HEK293 (cell line): ENCODE results near the gene DISC1.

ENCODE experiments used
- CTCF ChIA-PET: fragments of 350-600 bp; formaldehyde crosslinking; extraction: SDS; loops from one replicate; lab custom pipeline; 2021; ENCODE audit warnings: antibody characterized with exemption; lab: Yijun Ruan, JAX
- POLR2A ChIA-PET: fragments of 300-600 bp; formaldehyde crosslinking; extraction: SDS; loops from one replicate; lab custom pipeline; 2020; ENCODE audit warnings: antibody characterized with exemption, inconsistent platforms; lab: Yijun Ruan, JAX
- H3K27ac ChIP-seq: fragments of 200-500 bp; sonication (Bioruptor generic); 2 replicates; pipeline ENCODE4 v1.5.1; 2014; ENCODE audit warnings: low read depth, low read length, control low read depth, inconsistent platforms; ENCODE audit errors: extremely low read depth
- H3K36me3 ChIP-seq, 2 experiments: fragments of 200-500 bp in 1 of 2; sonication (Bioruptor generic) in 1 of 2; 1 replicate in 1 of 2; 2 replicates in 1 of 2; pipeline ENCODE4 v1.5.1; 2014 to 2017; ENCODE audit warnings: inconsistent platforms in 2 of 2, low read length in 2 of 2; ENCODE audit not compliant: control insufficient read depth in 2 of 2, insufficient read depth in 1 of 2
- H3K4me1 ChIP-seq: fragments of 200-500 bp; sonication (Bioruptor generic); 2 replicates; pipeline ENCODE4 v1.5.1; 2014; ENCODE audit warnings: mild to moderate bottlenecking, low read length, inconsistent platforms; ENCODE audit not compliant: control insufficient read depth, insufficient read depth
- H3K4me3 ChIP-seq: 2 replicates; pipeline ENCODE4 v1.5.1; 2011; ENCODE audit warnings: low read depth, mild to moderate bottlenecking, control low read depth, low read length, moderate library complexity
- H3K9me3 ChIP-seq: fragments of 200-500 bp; sonication (Bioruptor generic); 2 replicates; pipeline ENCODE4 v1.5.1; 2014; ENCODE audit warnings: low read depth, low read length, inconsistent platforms; ENCODE audit not compliant: control insufficient read depth, insufficient read depth
- GLIS2 ChIP-seq: fragments of 450-650 bp; formaldehyde crosslinking; IDR thresholded peaks from 2 replicates; pipeline ENCODE4 v1.5.1; 2016; ENCODE audit warnings: missing biosample characterization, missing genetic modification characterization
- HOXC10 ChIP-seq: sonication (generic); formaldehyde crosslinking; IDR thresholded peaks from 2 replicates; pipeline ENCODE4 v1.8.1; 2023; ENCODE audit warnings: mild to moderate bottlenecking, missing genetic modification reagents
- SP3 ChIP-seq: fragments of 450-650 bp; formaldehyde crosslinking; IDR thresholded peaks from 2 replicates; pipeline ENCODE4 v1.5.1; 2016; ENCODE audit warnings: missing biosample characterization, missing genetic modification characterization
- TCF7L2 ChIP-seq: IDR thresholded peaks from 2 replicates; pipeline ENCODE4 v1.6.1; 2011; ENCODE audit warnings: low read depth, mild to moderate bottlenecking, inconsistent platforms, low read length, moderate library complexity, borderline replicate concordance
- ZFP69B ChIP-seq: fragments of 450-650 bp; formaldehyde crosslinking; IDR thresholded peaks from 2 replicates; pipeline ENCODE4 v1.5.1; 2016; ENCODE audit warnings: missing biosample characterization, missing genetic modification characterization
- ZNF138 ChIP-seq: fragments of 450-650 bp; formaldehyde crosslinking; IDR thresholded peaks from 2 replicates; pipeline ENCODE4 v1.5.1; 2016; ENCODE audit warnings: missing biosample characterization, missing genetic modification characterization, borderline replicate concordance
- ZNF16 ChIP-seq: fragments of 450-650 bp; formaldehyde crosslinking; IDR thresholded peaks from 2 replicates; pipeline ENCODE4 v1.5.1; 2016; ENCODE audit warnings: low read depth, missing biosample characterization, missing genetic modification characterization
- ZNF302 ChIP-seq: fragments of 450-650 bp; formaldehyde crosslinking; IDR thresholded peaks from 2 replicates; pipeline ENCODE4 v1.5.1; 2016; ENCODE audit warnings: missing biosample characterization, missing genetic modification characterization, low read depth
- ZNF335 ChIP-seq: fragments of 450-650 bp; formaldehyde crosslinking; conservative IDR thresholded peaks from 2 replicates; pipeline ENCODE4 v1.5.1; 2016; ENCODE audit warnings: missing biosample characterization, missing genetic modification characterization
- ZNF37A ChIP-seq: fragments of 450-650 bp; IDR thresholded peaks from 2 replicates; pipeline ENCODE4 v1.5.1; 2018; ENCODE audit warnings: missing biosample characterization, missing genetic modification characterization
- ZNF510 ChIP-seq: fragments of 450-650 bp; formaldehyde crosslinking; IDR thresholded peaks from 2 replicates; pipeline ENCODE4 v1.5.1; 2018; ENCODE audit warnings: mild to moderate bottlenecking, missing genetic modification characterization, missing biosample characterization; ENCODE audit not compliant: insufficient replicate concordance
- ZNF654 ChIP-seq: fragments of 450-650 bp; formaldehyde crosslinking; IDR thresholded peaks from 2 replicates; pipeline ENCODE4 v1.5.1; 2016; ENCODE audit warnings: low read depth, missing biosample characterization, missing genetic modification characterization
- ZNF707 ChIP-seq: fragments of 450-650 bp; formaldehyde crosslinking; IDR thresholded peaks from 2 replicates; pipeline ENCODE4 v1.5.1; 2016; ENCODE audit warnings: missing biosample characterization, missing genetic modification characterization
- ZNF791 ChIP-seq: fragments of 450-650 bp; formaldehyde crosslinking; IDR thresholded peaks from 2 replicates; pipeline ENCODE4 v1.5.1; 2016; ENCODE audit warnings: missing biosample characterization, missing genetic modification characterization
- TF ChIP-seq, protein P1 (sequence below): fragments of 450-650 bp; formaldehyde crosslinking; IDR thresholded peaks from 2 replicates; pipeline ENCODE4 v1.5.1; 2016; ENCODE audit warnings: missing biosample characterization, missing genetic modification characterization
- TF ChIP-seq, protein P2 (sequence below): fragments of 450-650 bp; formaldehyde crosslinking; IDR thresholded peaks from 2 replicates; pipeline ENCODE4 v1.5.1; 2017; ENCODE audit warnings: missing biosample characterization, missing genetic modification characterization
- TF ChIP-seq, protein P3 (sequence below): fragments of 450-650 bp; IDR thresholded peaks from 2 replicates; pipeline ENCODE4 v1.5.1; 2018; ENCODE audit warnings: missing biosample characterization, missing genetic modification characterization
- TF ChIP-seq, protein P4 (sequence below): fragments of 450-650 bp; formaldehyde crosslinking; IDR thresholded peaks from 2 replicates; pipeline ENCODE4 v1.5.1; 2017; ENCODE audit warnings: missing biosample characterization, missing genetic modification characterization
- TF ChIP-seq, protein P5 (sequence below): fragments of 450-650 bp; formaldehyde crosslinking; IDR thresholded peaks from 2 replicates; pipeline ENCODE4 v1.5.1; 2016; ENCODE audit warnings: missing biosample characterization, missing genetic modification characterization
- TF ChIP-seq, protein P6 (sequence below): fragments of 450-650 bp; formaldehyde crosslinking; IDR thresholded peaks from 2 replicates; pipeline ENCODE4 v1.5.1; 2017; ENCODE audit warnings: missing biosample characterization, missing genetic modification characterization
- TF ChIP-seq, protein P7 (sequence below): IDR thresholded peaks from 2 replicates; pipeline ENCODE4 v1.6.1; 2011; ENCODE audit warnings: mild to moderate bottlenecking, low read depth, low read length, borderline replicate concordance

Gene DISC1

DNA sequence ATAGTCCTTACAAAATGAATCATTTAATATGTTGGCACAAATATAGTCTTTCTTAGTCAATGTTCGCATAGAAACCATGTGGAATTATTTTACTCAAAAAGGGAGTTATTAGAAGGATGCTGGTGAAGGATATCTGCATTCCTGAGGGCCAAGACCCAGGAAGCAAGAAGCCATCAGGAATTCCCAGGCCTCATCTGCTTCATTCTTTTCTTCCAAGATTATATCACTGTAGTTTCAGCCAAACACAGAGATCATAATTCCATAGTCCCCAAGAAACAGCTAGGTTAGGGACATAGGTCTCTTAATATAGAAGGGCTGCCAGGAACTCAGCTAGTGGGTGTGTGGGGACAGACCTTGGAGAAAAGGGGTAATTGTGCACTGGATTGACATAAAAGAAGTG, 28.6 kb upstream of the DISC1 start:
- Histone ChIP-seq H3K27ac (no peak overlapping the region), H3K4me3 (no peak overlapping the region), H3K4me1 (peaks cover 28% of the 10 kb centered on the region; the same call in 1 of the 2 replicates), H3K36me3 (no peaks in the 10 kb centered on the region), H3K9me3 (no peaks in the 10 kb centered on the region)
- ChIA-PET POLR2A (interaction anchor here (1.2 kb wide), 1 partner anchor 260 kb away, joined by 3 read pairs; the partner anchor contains the start of genes EXOC8 and SPRTN), CTCF (interaction anchor here (0.5 to 6.1 kb wide), 3 partner anchors 7 to 387 kb away, joined by 3 to 50 read pairs (median 3); no protein-coding TSS in a partner anchor)
- no peak for TF ChIP-seq ZNF16 (tag by site-specific recombination)
- TF ChIP-seq, protein P1, sequence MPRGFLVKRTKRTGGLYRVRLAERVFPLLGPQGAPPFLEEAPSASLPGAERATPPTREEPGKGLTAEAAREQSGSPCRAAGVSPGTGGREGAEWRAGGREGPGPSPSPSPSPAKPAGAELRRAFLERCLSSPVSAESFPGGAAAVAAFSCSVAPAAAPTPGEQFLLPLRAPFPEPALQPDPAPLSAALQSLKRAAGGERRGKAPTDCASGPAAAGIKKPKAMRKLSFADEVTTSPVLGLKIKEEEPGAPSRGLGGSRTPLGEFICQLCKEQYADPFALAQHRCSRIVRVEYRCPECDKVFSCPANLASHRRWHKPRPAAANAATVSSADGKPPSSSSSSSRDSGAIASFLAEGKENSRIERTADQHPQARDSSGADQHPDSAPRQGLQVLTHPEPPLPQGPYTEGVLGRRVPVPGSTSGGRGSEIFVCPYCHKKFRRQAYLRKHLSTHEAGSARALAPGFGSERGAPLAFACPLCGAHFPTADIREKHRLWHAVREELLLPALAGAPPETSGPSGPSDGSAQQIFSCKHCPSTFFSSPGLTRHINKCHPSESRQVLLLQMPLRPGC: no peak
- TF ChIP-seq, protein P2, sequence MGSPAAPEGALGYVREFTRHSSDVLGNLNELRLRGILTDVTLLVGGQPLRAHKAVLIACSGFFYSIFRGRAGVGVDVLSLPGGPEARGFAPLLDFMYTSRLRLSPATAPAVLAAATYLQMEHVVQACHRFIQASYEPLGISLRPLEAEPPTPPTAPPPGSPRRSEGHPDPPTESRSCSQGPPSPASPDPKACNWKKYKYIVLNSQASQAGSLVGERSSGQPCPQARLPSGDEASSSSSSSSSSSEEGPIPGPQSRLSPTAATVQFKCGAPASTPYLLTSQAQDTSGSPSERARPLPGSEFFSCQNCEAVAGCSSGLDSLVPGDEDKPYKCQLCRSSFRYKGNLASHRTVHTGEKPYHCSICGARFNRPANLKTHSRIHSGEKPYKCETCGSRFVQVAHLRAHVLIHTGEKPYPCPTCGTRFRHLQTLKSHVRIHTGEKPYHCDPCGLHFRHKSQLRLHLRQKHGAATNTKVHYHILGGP (tag by site-specific recombination): no peak
- TF ChIP-seq ZNF707 (tag by site-specific recombination): no peak
- TF ChIP-seq ZNF791 (tag by site-specific recombination): no peak
- no peak for TF ChIP-seq ZFP69B (tag by site-specific recombination)
- TF ChIP-seq ZNF654 (tag by site-specific recombination): no peak
- TF ChIP-seq, protein P3, sequence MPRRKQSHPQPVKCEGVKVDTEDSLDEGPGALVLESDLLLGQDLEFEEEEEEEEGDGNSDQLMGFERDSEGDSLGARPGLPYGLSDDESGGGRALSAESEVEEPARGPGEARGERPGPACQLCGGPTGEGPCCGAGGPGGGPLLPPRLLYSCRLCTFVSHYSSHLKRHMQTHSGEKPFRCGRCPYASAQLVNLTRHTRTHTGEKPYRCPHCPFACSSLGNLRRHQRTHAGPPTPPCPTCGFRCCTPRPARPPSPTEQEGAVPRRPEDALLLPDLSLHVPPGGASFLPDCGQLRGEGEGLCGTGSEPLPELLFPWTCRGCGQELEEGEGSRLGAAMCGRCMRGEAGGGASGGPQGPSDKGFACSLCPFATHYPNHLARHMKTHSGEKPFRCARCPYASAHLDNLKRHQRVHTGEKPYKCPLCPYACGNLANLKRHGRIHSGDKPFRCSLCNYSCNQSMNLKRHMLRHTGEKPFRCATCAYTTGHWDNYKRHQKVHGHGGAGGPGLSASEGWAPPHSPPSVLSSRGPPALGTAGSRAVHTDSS (tag by site-specific recombination): no peak
- TF ChIP-seq, protein P4, sequence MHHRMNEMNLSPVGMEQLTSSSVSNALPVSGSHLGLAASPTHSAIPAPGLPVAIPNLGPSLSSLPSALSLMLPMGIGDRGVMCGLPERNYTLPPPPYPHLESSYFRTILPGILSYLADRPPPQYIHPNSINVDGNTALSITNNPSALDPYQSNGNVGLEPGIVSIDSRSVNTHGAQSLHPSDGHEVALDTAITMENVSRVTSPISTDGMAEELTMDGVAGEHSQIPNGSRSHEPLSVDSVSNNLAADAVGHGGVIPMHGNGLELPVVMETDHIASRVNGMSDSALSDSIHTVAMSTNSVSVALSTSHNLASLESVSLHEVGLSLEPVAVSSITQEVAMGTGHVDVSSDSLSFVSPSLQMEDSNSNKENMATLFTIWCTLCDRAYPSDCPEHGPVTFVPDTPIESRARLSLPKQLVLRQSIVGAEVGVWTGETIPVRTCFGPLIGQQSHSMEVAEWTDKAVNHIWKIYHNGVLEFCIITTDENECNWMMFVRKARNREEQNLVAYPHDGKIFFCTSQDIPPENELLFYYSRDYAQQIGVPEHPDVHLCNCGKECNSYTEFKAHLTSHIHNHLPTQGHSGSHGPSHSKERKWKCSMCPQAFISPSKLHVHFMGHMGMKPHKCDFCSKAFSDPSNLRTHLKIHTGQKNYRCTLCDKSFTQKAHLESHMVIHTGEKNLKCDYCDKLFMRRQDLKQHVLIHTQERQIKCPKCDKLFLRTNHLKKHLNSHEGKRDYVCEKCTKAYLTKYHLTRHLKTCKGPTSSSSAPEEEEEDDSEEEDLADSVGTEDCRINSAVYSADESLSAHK (tag by site-specific recombination): no peak
- no peak for TF ChIP-seq SP3 (tag by site-specific recombination)

DNA sequence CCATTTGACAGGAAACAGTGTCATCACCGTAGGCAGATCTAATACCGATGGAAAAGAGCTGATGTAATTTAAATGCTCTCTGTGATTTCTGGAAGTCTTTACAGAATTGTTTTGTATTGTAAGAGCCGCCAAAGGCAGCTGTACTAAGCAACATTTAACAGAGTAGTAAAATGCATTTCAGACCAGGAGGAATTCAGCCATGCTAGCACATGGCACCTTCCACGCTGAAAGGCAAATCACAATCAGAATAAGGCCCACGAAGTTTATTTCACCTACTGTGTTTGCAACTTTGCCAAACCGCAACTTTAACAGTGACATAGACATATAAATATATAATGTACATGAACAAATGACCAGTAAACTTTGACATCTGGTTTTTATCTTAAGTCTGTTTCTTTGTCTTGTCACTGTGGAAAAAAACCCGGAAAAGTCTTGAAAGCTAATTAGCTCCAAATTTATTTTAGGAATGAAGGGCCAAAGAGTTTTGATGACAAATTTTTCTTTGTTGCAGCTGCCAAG, 26.1 kb upstream of the DISC1 start:
- CTCF ChIA-PET: interaction anchor here (0.6 to 6.1 kb wide), 8 partner anchors 9 to 959 kb away, joined by 3 to 50 read pairs (median 4); no protein-coding TSS in a partner anchor
- TF ChIP-seq, protein P5, sequence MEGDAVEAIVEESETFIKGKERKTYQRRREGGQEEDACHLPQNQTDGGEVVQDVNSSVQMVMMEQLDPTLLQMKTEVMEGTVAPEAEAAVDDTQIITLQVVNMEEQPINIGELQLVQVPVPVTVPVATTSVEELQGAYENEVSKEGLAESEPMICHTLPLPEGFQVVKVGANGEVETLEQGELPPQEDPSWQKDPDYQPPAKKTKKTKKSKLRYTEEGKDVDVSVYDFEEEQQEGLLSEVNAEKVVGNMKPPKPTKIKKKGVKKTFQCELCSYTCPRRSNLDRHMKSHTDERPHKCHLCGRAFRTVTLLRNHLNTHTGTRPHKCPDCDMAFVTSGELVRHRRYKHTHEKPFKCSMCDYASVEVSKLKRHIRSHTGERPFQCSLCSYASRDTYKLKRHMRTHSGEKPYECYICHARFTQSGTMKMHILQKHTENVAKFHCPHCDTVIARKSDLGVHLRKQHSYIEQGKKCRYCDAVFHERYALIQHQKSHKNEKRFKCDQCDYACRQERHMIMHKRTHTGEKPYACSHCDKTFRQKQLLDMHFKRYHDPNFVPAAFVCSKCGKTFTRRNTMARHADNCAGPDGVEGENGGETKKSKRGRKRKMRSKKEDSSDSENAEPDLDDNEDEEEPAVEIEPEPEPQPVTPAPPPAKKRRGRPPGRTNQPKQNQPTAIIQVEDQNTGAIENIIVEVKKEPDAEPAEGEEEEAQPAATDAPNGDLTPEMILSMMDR: no peak
- no peak for TF ChIP-seq ZNF302
- TF ChIP-seq TCF7L2: no peak
- TF ChIP-seq, protein P6, sequence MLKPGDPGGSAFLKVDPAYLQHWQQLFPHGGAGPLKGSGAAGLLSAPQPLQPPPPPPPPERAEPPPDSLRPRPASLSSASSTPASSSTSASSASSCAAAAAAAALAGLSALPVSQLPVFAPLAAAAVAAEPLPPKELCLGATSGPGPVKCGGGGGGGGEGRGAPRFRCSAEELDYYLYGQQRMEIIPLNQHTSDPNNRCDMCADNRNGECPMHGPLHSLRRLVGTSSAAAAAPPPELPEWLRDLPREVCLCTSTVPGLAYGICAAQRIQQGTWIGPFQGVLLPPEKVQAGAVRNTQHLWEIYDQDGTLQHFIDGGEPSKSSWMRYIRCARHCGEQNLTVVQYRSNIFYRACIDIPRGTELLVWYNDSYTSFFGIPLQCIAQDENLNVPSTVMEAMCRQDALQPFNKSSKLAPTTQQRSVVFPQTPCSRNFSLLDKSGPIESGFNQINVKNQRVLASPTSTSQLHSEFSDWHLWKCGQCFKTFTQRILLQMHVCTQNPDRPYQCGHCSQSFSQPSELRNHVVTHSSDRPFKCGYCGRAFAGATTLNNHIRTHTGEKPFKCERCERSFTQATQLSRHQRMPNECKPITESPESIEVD (tag by site-specific recombination): peak; percentile 60; the same call in 1 of the 2 replicates
- peak; percentile 61 for TF ChIP-seq ZNF335 (tag by site-specific recombination)
- no peak for TF ChIP-seq ZNF138
- TF ChIP-seq ZNF510: no peak
- TF ChIP-seq HOXC10 (CRISPR knock-in tag): no peak
- no peak for TF ChIP-seq GLIS2 (tag by site-specific recombination)
- no peak for TF ChIP-seq ZNF37A
- TF ChIP-seq, protein P7, sequence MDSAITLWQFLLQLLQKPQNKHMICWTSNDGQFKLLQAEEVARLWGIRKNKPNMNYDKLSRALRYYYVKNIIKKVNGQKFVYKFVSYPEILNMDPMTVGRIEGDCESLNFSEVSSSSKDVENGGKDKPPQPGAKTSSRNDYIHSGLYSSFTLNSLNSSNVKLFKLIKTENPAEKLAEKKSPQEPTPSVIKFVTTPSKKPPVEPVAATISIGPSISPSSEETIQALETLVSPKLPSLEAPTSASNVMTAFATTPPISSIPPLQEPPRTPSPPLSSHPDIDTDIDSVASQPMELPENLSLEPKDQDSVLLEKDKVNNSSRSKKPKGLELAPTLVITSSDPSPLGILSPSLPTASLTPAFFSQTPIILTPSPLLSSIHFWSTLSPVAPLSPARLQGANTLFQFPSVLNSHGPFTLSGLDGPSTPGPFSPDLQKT: no peak

More for the DNA sequence above, 26.1 kb upstream of the DISC1 start:
- Histone ChIP-seq H3K4me1 (peaks cover 34% of the 10 kb centered on the region; the same call in 1 of the 2 replicates), H3K9me3 (no peaks in the 10 kb centered on the region), H3K36me3 (no peaks in the 10 kb centered on the region), H3K4me3 (no peak overlapping the region), H3K27ac (peak overlapping the region; percentile 10; the same call in 1 of the 2 replicates)
- POLR2A ChIA-PET: no interaction called here
